Measurements from ENCODE around the gene CCDC142.
A peak's percentile ranks its signal among the peaks of the same experiment; 100 is the strongest.

Gene CCDC142

GRCh38 chr2:74512744-74513604 lies 30.2 kb upstream of the CCDC142 start:
- Histone ChIP-seq H3K27ac (no peak overlapping the region), H3K4me3 (no peak overlapping the region)
- no peak for DNase-seq (ENCODE audit: low spot score)
- no peak for TF ChIP-seq CTCF (IDR thresholded peaks at IDR 0.05)

- TF ChIP-seq CTCF (IDR thresholded peaks at IDR 0.05): no peak
- no peak for DNase-seq (ENCODE audit: low spot score)
- Histone ChIP-seq H3K4me3 (no peak overlapping the region), H3K27ac (no peak overlapping the region)
Measured at GRCh38 chr2:74511104-74511989, 28.5 kb upstream of the CCDC142 start.

GRCh38 chr2:74510272-74510671 lies 27.5 kb upstream of the CCDC142 start:
- no peak for TF ChIP-seq CTCF (IDR thresholded peaks at IDR 0.05)
- Histone ChIP-seq H3K4me3 (no peak overlapping the region), H3K27ac (no peak overlapping the region)
- DNase-seq (ENCODE audit: low spot score): no peak

GRCh38 chr2:74507926-74508520 lies 25.2 kb upstream of the CCDC142 start:
- DNase-seq (ENCODE audit: low spot score): no peak
- Histone ChIP-seq H3K4me3 (peak overlapping the region; percentile 83), H3K27ac (peak overlapping the region; percentile 97)
- no peak for TF ChIP-seq CTCF (IDR thresholded peaks at IDR 0.05)

GRCh38 chr2:74507145-74507925 lies 24.5 kb upstream of the CCDC142 start, which contains the start of gene PCGF1:
PCGF1 (minus strand) TSS chr2:74507695; CDS start chr2:74507668, 27 bp downstream.
- DNase-seq (ENCODE audit: low spot score): peak; percentile 98
- TF ChIP-seq CTCF (IDR thresholded peaks at IDR 0.05): no peak
- peak within 1 kb of the TSS; percentile 97 for H3K27ac ChIP-seq
- peak within 1 kb of the TSS; percentile 83 for H3K4me3 ChIP-seq
